Measurements from ENCODE around the gene SGF29.

DNA sequence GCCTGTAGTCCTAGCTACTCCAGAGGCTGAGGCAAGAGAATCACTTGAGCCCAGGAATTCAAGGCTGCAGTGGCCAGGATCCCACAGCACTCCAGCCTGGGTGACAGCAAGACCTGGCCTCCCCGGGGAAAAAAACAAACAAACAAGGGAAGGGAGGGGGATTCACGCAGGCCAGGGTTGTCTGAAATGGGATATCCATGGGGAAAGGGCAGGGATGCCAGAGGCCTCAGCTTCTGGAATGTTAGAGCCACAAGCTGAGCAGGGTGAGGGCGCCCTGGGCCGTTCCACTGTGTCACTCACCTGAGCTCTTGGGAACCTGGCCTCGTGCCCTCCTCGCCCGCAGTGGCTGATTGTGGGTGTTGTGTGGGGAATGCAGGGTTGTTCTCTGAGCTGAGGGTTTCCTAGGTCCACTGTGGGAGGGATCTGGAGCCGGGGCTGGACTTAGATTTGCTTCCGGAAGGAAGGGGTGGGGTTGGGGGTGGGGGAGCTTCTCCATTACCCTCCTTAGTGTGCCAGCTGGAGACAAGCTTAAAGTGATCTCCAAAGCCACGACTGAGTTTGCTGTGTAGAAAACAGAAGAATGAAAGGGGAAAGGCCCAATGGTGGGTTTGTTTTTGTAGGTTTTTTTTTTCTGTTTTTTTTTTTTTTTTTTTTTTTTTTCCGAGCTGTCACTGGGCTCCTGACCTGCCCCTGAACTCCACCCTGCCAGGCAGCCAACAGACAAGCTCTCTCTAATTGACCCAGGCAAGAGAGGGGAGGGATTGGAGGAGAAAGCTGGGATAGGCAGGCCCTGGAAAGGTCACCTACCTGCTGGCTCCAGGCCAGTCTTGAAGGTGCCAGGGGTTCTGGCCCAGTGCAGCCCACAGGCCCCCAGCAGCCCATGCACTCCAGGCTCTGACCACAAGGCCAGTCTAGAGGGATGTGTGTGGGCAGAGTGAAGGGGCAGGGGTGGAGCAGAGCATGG lies 56.2 kb downstream of the SGF29 start, which contains the start of gene SULT1A1:
- TF ChIP-seq CTCF (IDR thresholded peaks at IDR 0.05) (no peak), POLR2A (IDR thresholded peaks at IDR 0.05) (peak in 2 of 3 donors; percentile 27 to 31)
